Mesodermal cell (in vitro differentiated cells): ENCODE data around the gene CSHL1.

ENCODE experiments used
- H3K27ac ChIP-seq: 2 replicates; pipeline ENCODE4 v1.7.0; 2013; ENCODE audit warnings: mild to moderate bottlenecking, low read depth, low read length, moderate library complexity; ENCODE audit not compliant: severe bottlenecking
- H3K36me3 ChIP-seq: 2 replicates; pipeline ENCODE4 v1.7.1; 2013; ENCODE audit warnings: mild to moderate bottlenecking, low read length, moderate library complexity; ENCODE audit not compliant: control insufficient read depth, insufficient read depth
- H3K4me1 ChIP-seq: one replicate; pipeline ENCODE4 v1.7.1; 2013; ENCODE audit warnings: mild to moderate bottlenecking, low read length; ENCODE audit not compliant: insufficient read depth, control insufficient read depth, poor library complexity, severe bottlenecking
- H3K4me3 ChIP-seq: 2 replicates; pipeline ENCODE4 v1.7.0; 2013; ENCODE audit warnings: low read length, control low read depth, mild to moderate bottlenecking; ENCODE audit not compliant: insufficient read depth, poor library complexity, severe bottlenecking; ENCODE audit errors: extremely low read depth
- H3K9me3 ChIP-seq: 2 replicates; pipeline ENCODE4 v1.7.1; 2013; ENCODE audit warnings: mild to moderate bottlenecking, low read length, moderate library complexity; ENCODE audit not compliant: control insufficient read depth
- WGBS, 2 experiments: methylation state at CpG; one replicate each; pipeline ENCODE4 v1.1.5; 2013; ENCODE audit warnings: missing lambda C conversion rate in 2 of 2; ENCODE audit not compliant: insufficient coverage in 2 of 2; 5-methylcytosine and 5-hydroxymethylcytosine counted together

Gene CSHL1

DNA sequence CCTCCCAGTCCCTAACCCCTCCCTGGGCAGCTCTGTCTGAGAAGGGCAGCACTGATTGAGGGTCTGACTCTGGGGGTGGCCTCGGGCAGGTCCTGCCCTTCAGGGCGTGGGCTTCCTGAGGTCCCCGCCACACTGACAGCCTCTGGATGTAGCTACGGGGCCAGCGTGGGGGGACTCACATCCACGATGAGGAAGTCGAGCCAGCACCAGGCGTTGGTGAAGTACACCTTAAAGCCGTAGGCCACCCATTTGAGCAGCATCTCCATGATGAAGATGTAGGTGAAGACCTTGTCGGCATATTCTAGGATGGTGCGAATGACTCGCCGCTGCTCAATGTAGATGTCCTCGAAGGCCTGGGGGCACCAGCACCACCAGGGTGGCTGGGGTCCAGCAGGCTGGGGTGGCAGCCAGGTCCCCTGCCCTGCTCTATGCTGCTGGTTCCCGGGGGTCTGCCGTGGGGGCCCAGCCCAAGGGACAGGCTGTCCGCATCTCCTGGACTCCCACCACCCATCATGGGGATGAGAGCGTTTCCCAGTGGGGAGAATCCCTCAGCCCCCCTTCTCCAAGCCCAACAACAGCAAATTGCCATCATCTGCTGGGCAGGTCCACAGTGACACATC, 36.8 kb upstream of the CSHL1 start:
- Histone ChIP-seq H3K27ac (no peak overlapping the region), H3K9me3 (no peaks in the 10 kb centered on the region), H3K36me3 (no peaks in the 10 kb centered on the region), H3K4me1 (no peaks in the 10 kb centered on the region), H3K4me3 (no peak overlapping the region)
- 93% methylated on average over 18 of the region's 18 CpGs for WGBS, 2 experiments

GRCh38 chr17:63946440-63947363, 35.6 kb upstream of the CSHL1 start:
- H3K4me3 ChIP-seq, result no peak overlapping the region
- H3K9me3 ChIP-seq, result no peaks in the 10 kb centered on the region
- no peaks in the 10 kb centered on the region for H3K4me1 ChIP-seq
- H3K27ac ChIP-seq, result no peak overlapping the region
- no peaks in the 10 kb centered on the region for H3K36me3 ChIP-seq
- 44 to 45% methylated on average over 8 to 9 of the region's 20 CpGs for WGBS, 2 experiments

- WGBS, 2 experiments, result 73% methylated on average over 5 of the region's 6 CpGs
- Histone ChIP-seq H3K27ac (no peak overlapping the region), H3K36me3 (no peaks in the 10 kb centered on the region), H3K4me3 (no peak overlapping the region), H3K9me3 (no peaks in the 10 kb centered on the region), H3K4me1 (no peaks in the 10 kb centered on the region)
These were observed 34.9 kb upstream of the CSHL1 start for GRCh38 chr17:63945784-63946439.

DNA sequence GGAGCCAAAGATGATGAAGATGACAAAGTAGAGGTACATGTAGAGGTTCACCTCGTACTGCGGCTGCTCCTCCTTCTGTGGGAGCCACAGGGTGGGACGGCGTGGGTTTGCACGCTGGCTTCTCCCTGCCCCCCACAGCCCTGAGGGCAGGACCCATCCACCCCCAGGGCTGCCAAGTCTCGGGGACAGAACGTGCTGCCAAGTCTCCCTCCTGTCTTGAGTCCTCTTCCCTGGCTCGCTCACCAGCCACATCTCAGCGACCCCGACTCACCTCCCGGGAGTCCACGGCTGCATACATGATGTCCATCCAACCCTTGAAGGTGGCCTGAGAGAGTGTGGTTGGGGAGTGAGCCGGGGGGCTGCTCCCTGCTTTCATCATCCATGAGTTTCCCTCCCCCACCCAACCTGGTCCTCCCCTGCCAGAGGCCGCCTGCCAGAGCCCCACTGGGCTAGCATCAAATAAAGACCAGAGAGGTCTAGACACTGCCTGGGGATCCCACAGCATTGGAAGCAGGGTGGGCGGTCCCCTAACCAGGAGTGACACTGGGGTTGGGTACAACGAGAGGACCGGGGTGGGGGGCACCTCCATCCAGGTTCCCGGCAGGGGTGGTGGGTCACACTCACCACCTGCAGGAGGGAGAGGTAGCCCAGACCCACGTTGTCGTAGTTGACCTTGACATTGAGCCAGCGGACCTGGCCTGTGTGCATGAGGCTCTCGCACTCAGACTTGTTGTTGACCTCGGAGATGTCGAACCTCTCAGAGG, 33.9 kb upstream of the CSHL1 start:
- WGBS, 2 experiments, result 90 to 92% methylated on average over 11 to 21 of the region's 24 CpGs
- Histone ChIP-seq H3K4me1 (no peaks in the 10 kb centered on the region), H3K36me3 (no peaks in the 10 kb centered on the region), H3K27ac (no peak overlapping the region), H3K9me3 (no peaks in the 10 kb centered on the region), H3K4me3 (no peak overlapping the region)

- WGBS, 2 experiments, result 79 to 90% methylated on average over 5 to 6 of the region's 9 CpGs
- Histone ChIP-seq H3K27ac (no peak overlapping the region), H3K4me1 (no peaks in the 10 kb centered on the region), H3K4me3 (no peak overlapping the region), H3K9me3 (no peaks in the 10 kb centered on the region), H3K36me3 (no peaks in the 10 kb centered on the region)
These were observed 32.7 kb upstream of the CSHL1 start for GRCh38 chr17:63943745-63944144.

DNA sequence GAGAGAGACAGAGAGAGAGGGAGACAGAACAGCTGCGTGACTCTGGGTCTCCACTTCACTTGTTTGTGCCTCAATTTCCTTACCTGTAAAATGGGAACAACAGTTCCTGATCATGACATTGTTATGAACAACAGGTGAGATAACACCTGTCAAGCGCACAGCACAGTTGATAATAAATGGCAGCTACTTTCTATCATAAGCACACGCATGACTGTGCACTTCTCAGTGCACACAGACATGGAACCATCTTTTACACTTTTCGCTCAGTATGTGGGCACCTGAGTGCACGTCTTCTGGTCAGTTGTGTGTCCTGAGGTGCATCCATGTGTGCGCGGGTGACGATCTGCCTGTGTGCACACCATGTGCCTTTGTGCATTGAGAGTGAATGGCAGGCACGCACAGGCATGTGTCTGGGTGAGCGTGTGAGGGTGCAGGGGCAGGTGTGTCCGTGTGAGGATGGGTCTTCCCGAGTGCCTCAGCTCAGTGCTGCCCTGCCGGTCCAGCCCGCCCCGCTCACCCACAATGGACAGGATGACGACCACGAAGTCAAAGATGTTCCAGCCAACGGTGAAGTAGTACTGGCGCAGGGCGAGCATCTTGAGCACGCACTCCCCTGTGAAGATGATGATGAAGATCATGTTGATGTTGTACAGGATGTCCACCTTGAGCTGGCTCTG, 31.4 kb upstream of the CSHL1 start:
- H3K4me1 ChIP-seq, result no peaks in the 10 kb centered on the region
- H3K36me3 ChIP-seq, result no peaks in the 10 kb centered on the region
- WGBS, 2 experiments, result 90 to 94% methylated on average over 21 of the region's 21 CpGs
- H3K9me3 ChIP-seq, result no peaks in the 10 kb centered on the region
- no peak overlapping the region for H3K27ac ChIP-seq
- no peak overlapping the region for H3K4me3 ChIP-seq

DNA sequence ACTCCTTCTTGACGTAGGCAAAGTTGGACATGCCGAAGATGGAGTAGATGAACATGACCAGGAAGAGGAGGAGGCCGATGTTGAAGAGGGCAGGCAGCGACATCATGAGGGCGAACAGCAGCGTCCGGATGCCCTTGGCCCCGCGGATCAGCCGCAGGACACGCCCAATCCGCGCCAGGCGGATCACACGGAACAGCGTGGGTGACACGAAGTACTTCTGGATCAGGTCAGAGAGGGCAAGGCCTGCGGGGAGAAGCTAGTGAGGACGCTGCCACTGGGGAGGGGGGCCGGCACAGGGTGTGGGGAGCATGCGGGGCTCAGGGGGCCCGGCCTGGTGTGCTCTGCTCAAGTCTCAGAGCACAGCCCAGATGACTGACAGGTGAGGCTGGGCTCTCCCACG, 30.7 kb upstream of the CSHL1 start:
- H3K4me3 ChIP-seq, result no peak overlapping the region
- H3K27ac ChIP-seq, result no peak overlapping the region
- whole genome bisulfite sequencing, 2 experiments, result 93 to 94% methylated on average over 22 to 23 of the region's 23 CpGs
- H3K4me1 ChIP-seq, result no peaks in the 10 kb centered on the region
- H3K36me3 ChIP-seq, result no peaks in the 10 kb centered on the region
- H3K9me3 ChIP-seq, result no peaks in the 10 kb centered on the region

DNA sequence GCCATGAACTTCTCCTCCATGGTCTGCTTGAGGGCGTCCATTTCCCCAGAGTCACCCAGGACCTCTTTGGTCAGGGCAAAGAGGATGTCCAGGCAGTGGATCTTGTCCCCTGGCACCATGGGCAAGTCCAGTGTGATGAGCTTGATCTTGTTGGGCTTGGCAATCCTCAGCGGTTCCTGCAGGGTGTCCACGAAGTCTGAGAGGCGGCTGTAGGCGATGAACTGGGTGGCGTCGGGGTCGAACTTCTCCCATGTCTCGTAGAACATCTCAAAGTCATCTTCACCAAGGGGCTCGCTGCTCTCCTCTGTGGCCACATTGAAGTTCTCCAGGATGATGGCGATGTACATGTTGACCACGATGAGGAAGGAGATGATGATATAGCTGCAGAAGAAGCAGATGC, 30.1 kb upstream of the CSHL1 start:
- no peak overlapping the region for H3K27ac ChIP-seq
- 97 to 98% methylated on average over 6 to 12 of the region's 12 CpGs for WGBS, 2 experiments
- H3K9me3 ChIP-seq, result no peaks in the 10 kb centered on the region
- H3K36me3 ChIP-seq, result no peaks in the 10 kb centered on the region
- no peaks in the 10 kb centered on the region for H3K4me1 ChIP-seq
- H3K4me3 ChIP-seq, result no peak overlapping the region

DNA sequence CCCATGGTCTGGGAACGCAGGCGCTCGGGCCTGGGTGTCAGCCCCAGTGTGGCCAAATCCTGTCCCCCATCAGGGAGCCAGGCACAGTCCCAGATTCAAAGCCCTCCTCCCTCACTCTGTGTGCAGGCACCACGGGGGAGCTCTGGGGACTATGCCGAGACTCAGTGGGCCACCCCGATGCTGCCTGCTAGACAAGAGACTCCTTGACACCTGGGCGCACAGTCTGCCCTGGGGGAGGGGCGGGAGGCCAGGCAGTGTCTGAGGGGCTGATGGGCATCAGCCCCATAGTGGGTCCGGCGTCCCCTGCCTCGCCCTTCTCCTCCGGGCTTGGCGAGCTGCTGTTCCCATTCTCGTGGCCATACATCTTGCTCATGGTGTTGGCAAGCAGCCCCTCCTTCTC, 29.5 kb upstream of the CSHL1 start:
- H3K27ac ChIP-seq, result no peak overlapping the region
- no peak overlapping the region for H3K4me3 ChIP-seq
- WGBS, 2 experiments, result 93 to 96% methylated on average over 8 to 11 of the region's 14 CpGs
- H3K9me3 ChIP-seq, result no peaks in the 10 kb centered on the region
- H3K4me1 ChIP-seq, result no peaks in the 10 kb centered on the region
- no peaks in the 10 kb centered on the region for H3K36me3 ChIP-seq

DNA sequence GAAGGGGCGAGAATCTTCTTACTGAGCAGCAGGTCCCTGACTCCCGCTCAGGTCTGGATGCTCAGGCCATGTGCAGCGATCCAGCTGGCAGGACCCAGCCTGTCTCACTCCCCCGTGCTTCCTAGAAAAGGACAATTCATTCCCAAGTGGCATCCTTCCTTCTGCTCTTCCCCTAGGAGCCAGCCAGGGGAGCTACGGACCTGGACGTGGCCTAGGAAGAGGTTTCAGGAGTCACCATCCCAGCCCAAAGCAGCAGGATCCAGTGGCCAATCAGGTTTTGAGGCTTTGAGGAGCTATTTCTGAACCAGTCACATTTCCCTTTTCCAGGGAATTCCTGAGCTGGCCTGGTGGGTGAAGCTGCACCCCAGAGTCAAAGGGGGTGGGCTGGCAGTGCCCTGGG, 28.8 kb upstream of the CSHL1 start:
- Histone ChIP-seq H3K4me3 (no peak overlapping the region), H3K36me3 (no peaks in the 10 kb centered on the region), H3K4me1 (no peaks in the 10 kb centered on the region), H3K27ac (no peak overlapping the region), H3K9me3 (no peaks in the 10 kb centered on the region)
- WGBS, 2 experiments, result 76 to 80% methylated on average over 3 to 6 of the region's 6 CpGs
